ENCODE measurements around the gene NOTCH1.

Gene NOTCH1

GRCh38 chr9:136513191-136513590 lies 32.7 kb downstream of the NOTCH1 start:
- no peak for DNase-seq

- no peak for DNase-seq
These were observed 33.2 kb downstream of the NOTCH1 start for GRCh38 chr9:136512651-136513071.

- no peak for DNase-seq
These were observed 33.9 kb downstream of the NOTCH1 start for GRCh38 chr9:136511670-136512592.

GRCh38 chr9:136511144-136511669 lies 34.6 kb downstream of the NOTCH1 start:
- no peak for DNase-seq

GRCh38 chr9:136510561-136510960 lies 35.3 kb downstream of the NOTCH1 start:
- no peak for DNase-seq

- no peak for DNase-seq
These were observed 36.3 kb downstream of the NOTCH1 start for GRCh38 chr9:136509549-136509948.

GRCh38 chr9:136508729-136509500 lies 36.9 kb downstream of the NOTCH1 start:
- DNase-seq = no peak

GRCh38 chr9:136507992-136508375 lies 37.9 kb downstream of the NOTCH1 start:
- DNase-seq = no peak

GRCh38 chr9:136507221-136507991 lies 38.4 kb downstream of the NOTCH1 start:
- no peak for DNase-seq

- DNase-seq = no peak
These were observed 39.4 kb downstream of the NOTCH1 start for GRCh38 chr9:136506425-136506824.

- DNase-seq = no peak
These were observed 40.1 kb downstream of the NOTCH1 start for GRCh38 chr9:136505406-136506403.

- no peak for DNase-seq
These were observed 41.1 kb downstream of the NOTCH1 start for GRCh38 chr9:136504512-136505348.

- no peak for DNase-seq
These were observed 42.8 kb downstream of the NOTCH1 start for GRCh38 chr9:136502940-136503550.

GRCh38 chr9:136502196-136502595 lies 43.7 kb downstream of the NOTCH1 start:
- no peak for DNase-seq

GRCh38 chr9:136501686-136502085 lies 44.2 kb downstream of the NOTCH1 start:
- no peak for DNase-seq

- no peak for DNase-seq
These were observed 45.6 kb downstream of the NOTCH1 start for GRCh38 chr9:136499935-136500910.

- DNase-seq = no peak
These were observed 46.5 kb downstream of the NOTCH1 start for GRCh38 chr9:136499071-136499934.

Measured in MV-4-11 (cell line).